Right lobe of liver (tissue), 6 donors: ENCODE data around the gene UTF1. TPM values are rescaled to one million over a fixed set of nuclear protein-coding genes. Genes with fewer than 3 reads are reported as not detected.
A peak's percentile ranks its signal among the peaks of the same experiment; 100 is the strongest.

Experiments used
- ATAC-seq, 4 donors: fragments of 200-7000 bp; cut with Tn5 transposase; one replicate each; pipeline ENCODE4 v1.9.1; 2020; ENCODE audit warnings: mild to moderate bottlenecking in 4 of 4, moderate library complexity in 4 of 4
- DNase-seq, 3 donors: peaks; one replicate each; pipeline ENCODE4 v3.0.0-alpha.2; 2020
- H3K27ac ChIP-seq, 3 donors: fragments of 200-600 bp; one replicate each; pipeline ENCODE4 v1.8.0; 2022
- H3K27me3 ChIP-seq, 2 donors: fragments of 200-600 bp; one replicate each; pipeline ENCODE4 v1.8.0; 2022
- H3K36me3 ChIP-seq, 4 donors: fragments of 200-600 bp; sonication (generic) in 1 of 4; one replicate each; pipeline versions ENCODE4 v1.5.1 to v1.8.0; 2017 to 2022; ENCODE audit warnings: control low read depth in 1 of 4
- H3K4me1 ChIP-seq, 4 donors: fragments of 200-600 bp; sonication (generic) in 1 of 4; one replicate each; pipeline versions ENCODE4 v1.5.1 to v1.8.0; 2017 to 2022; ENCODE audit warnings: control low read depth in 1 of 4
- H3K4me3 ChIP-seq, 3 donors: fragments of 200-600 bp; one replicate each; pipeline ENCODE4 v1.8.0; 2022
- H3K9me3 ChIP-seq, 4 donors: fragments of 200-600 bp; sonication (generic) in 1 of 4; one replicate each; pipeline versions ENCODE4 v1.5.1 to v1.8.0; 2017 to 2022; ENCODE audit warnings: control low read depth in 1 of 4
- POLR2A ChIP-seq: fragments of 450-650 bp; IDR thresholded peaks from one replicate; pipeline ENCODE4 v1.6.1; 2017; ENCODE audit warnings: antibody characterized with exemption, mild to moderate bottlenecking
- WGBS: methylation state at CpG from one replicate; pipeline ENCODE4 v1.1.6; 2018; ENCODE audit warnings: low coverage, low lambda C conversion rate; ENCODE audit not compliant: insufficient coverage; ENCODE audit errors: missing lambda C conversion rate; 5-methylcytosine and 5-hydroxymethylcytosine counted together
- intact Hi-C, 2 donors: fragments of 100-400 bp; cut with DNase I; formaldehyde crosslinking; loops; one replicate each; pipeline versions ENCODE4 v1.11.2 to v1.14.1; 2022
- total RNA-seq, 6 experiments: library from RNA; depleted of rRNA in 2 of 6; stranded (reverse); fragments of >200 nt in 2 of 6; fragmentation: NEBNext Ultra II Directional in 3 of 6; extraction: Animal tissue kit (Norgen Biotek cat#: 25700) in 3 of 6; gene quantifications; one replicate each; pipeline versions ENCODE4 v1.1.0 to v1.2.4, GENCODE V29; 2016 to 2023
- TF ChIP-seq, protein P1 (sequence below), 4 donors: fragments of 200-600 bp in 3 of 4; fragments of 450-650 bp in 1 of 4; IDR thresholded peaks; one replicate each; pipeline versions ENCODE4 v1.5.1 to v1.8.0; 2016 to 2022; ENCODE audit warnings: antibody characterized with exemption in 4 of 4, mild to moderate bottlenecking in 2 of 4
- donor health status: DM: no; HTN: yes; CAD: no.
- donor health status: DM: no; HTN: no; CAD: no.
- donor health status: DM: no; HTN: no; CAD: no.
- donor health status: DM: no; HTN: yes; CAD: no.
- donor health status: DM: no; HTN: yes; CAD: no.

Gene UTF1
- total RNA-seq, 6 experiments from 2014 or later: not detected

DNA sequence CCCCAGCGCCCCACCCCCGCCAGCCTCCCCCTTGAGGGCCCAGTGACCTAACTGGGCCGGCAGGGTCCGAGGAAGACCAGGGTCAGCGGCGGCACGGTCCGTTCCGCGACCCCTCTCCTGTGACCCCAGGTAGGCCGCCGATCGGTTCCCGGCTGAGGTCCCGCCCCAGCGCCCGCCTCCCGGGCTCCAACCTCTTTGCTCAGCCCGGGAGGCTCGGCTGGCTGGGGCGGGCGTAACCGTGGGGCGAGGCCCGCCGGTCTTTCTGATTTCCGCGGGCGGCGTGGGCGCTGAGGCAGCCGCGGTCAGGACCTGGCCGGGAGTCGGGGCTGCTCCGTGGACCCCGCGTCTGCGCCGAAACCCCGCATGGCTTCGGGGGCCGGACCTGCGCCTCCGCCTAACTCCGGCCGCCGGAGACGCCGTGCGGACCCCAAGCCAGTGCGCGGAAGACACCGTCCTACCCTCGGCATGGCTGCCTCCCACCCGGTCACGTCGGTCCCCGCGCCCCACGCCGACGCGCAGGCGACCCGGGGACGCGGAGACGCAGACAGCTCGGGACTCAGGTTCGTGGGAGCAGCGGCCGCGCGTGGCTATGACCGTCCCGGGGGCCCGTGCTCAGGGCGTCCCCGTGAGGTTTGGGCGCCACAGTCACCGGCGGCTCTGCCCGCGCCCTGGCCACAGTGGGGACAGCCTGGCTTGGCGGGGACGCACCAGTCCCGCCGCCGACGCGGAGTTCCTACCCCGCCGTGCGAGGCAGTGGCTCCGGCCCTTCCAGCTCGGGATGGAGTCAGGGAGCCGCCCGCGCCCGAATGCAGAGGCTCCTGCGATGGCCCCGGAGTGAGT lies 6.6 kb downstream of the UTF1 start:
- ATAC-seq (peak; percentile 4 to 42 (median 24)), DNase-seq (no peak)
- no peaks in the 10 kb centered on the region for H3K36me3 ChIP-seq
- TF ChIP-seq, protein P1, sequence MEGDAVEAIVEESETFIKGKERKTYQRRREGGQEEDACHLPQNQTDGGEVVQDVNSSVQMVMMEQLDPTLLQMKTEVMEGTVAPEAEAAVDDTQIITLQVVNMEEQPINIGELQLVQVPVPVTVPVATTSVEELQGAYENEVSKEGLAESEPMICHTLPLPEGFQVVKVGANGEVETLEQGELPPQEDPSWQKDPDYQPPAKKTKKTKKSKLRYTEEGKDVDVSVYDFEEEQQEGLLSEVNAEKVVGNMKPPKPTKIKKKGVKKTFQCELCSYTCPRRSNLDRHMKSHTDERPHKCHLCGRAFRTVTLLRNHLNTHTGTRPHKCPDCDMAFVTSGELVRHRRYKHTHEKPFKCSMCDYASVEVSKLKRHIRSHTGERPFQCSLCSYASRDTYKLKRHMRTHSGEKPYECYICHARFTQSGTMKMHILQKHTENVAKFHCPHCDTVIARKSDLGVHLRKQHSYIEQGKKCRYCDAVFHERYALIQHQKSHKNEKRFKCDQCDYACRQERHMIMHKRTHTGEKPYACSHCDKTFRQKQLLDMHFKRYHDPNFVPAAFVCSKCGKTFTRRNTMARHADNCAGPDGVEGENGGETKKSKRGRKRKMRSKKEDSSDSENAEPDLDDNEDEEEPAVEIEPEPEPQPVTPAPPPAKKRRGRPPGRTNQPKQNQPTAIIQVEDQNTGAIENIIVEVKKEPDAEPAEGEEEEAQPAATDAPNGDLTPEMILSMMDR (IDR thresholded peaks at IDR 0.05): no peak
- no peak for TF ChIP-seq POLR2A
- H3K27me3 ChIP-seq: peaks cover 0 to 4% of the 10 kb centered on the region in 2 donors
- no peak overlapping the region for H3K4me3 ChIP-seq
- H3K27ac ChIP-seq: no peak overlapping the region
- intact Hi-C loops: no loop called here
- H3K9me3 ChIP-seq: no peaks in the 10 kb centered on the region
- peaks cover 0 to 9% (median 0%) of the 10 kb centered on the region in 4 donors for H3K4me1 ChIP-seq
- WGBS: 3% methylated on average over 24 of the region's 103 CpGs

DNA sequence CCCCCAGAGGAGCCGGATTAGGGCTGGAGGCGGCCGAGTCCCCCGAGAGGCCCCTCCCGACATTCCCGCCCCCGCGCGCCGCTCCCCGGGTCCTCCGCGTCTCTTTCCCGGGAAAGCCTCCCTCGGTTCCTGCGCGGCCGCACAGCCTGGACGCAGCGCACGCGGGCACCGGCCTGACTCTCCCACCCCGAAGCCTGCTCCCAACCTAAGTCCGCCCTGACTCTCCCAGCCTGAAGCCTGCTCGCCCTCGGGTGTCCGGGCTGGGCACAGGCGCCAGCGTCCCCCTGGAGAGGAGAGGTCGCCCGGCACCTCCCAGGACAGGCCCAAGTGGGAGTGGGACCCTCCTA lies 7.2 kb downstream of the UTF1 start:
- no peak for ATAC-seq
- intact Hi-C loops: no loop called here

DNA sequence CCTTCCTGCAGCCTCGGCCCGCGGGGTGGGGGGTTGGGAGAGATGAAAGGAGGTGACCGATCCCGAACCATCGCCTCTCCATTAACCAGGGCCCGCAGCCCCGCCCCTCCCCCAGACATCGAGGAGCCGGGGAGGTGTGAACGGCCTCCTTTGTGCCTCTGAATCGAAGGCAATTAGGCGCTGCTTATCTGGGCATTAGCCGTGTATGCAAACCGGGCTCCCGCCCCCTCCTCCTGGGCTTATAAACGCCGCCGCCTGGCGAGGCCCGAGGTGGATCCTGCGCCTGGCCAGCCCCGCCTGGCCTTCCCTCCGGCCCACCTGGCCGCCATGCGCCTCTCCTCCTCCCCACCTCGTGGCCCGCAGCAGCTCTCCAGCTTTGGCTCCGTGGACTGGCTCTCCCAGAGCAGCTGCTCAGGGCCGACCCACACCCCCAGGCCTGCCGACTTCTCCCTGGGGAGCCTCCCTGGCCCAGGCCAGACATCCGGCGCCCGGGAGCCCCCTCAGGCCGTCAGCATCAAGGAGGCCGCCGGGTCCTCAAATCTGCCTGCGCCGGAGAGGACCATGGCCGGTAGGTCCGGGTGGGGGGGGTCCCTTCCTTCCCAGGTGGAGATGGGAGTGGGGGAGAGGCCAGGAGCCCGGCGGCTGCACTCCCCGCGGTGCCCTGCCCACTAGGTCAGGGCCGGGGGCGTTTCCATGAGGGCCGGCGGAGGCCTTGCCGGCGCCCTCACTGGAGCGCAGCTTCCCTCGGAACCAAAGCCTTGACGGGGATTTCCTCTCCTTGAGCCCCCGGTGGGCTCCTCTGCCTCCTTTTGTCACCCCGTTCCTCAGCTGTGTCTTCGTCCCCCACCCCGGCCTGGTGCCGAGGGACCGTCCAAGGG lies 7.8 kb downstream of the UTF1 start, which contains the start of gene VENTX:
Gene VENTX, plus strand, starts transcription at position 268 of the 878 bp plus-strand sequence. Its CDS starts 60 bp downstream, at position 328.
- Histone ChIP-seq H3K4me1 (peaks cover 0 to 9% (median 0%) of the 10 kb centered on the region in 4 donors), H3K36me3 (no peaks in the 10 kb centered on the region), H3K9me3 (no peaks in the 10 kb centered on the region), H3K4me3 (no peak within 1 kb of the TSS), H3K27ac (no peak within 1 kb of the TSS), H3K27me3 (peaks cover 0 to 4% of the 10 kb centered on the region in 2 donors)
- ATAC-seq (no peak), DNase-seq (no peak)
- WGBS: 8% methylated on average over 7 of the region's 60 CpGs
- TF ChIP-seq POLR2A: no peak
- TF ChIP-seq, protein P1 (IDR thresholded peaks at IDR 0.05): no peak
- intact Hi-C loops: no loop called here

More for the DNA sequence above, 7.2 kb downstream of the UTF1 start:
- H3K27ac ChIP-seq: no peak overlapping the region
- H3K36me3 ChIP-seq: no peaks in the 10 kb centered on the region
- peaks cover 0 to 9% (median 0%) of the 10 kb centered on the region in 4 donors for H3K4me1 ChIP-seq
- no peak for DNase-seq
- WGBS: no CpG with 5 or more reads among the region's 32 CpGs
- H3K9me3 ChIP-seq: no peaks in the 10 kb centered on the region
- H3K27me3 ChIP-seq: peaks cover 0 to 4% of the 10 kb centered on the region in 2 donors
- H3K4me3 ChIP-seq: no peak overlapping the region
- TF ChIP-seq, protein P1 (IDR thresholded peaks at IDR 0.05): no peak
- no peak for TF ChIP-seq POLR2A

DNA sequence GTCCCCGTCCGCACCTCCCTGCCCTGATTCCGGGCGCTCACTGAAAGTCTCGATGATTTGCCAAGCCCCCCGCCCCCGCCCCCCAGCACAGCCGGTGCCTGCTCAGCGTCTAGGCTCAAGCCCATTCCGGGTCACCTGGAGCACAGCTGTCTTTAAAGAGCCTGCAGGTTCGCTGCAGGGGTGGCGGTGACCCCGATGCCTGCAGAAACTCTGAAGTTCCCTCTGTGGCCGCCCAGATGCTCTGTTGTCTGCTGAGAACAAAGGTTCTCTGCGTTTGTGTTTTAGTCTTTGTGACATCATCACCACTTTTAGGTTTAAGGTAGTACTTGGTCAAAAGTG lies 8.4 kb downstream of the UTF1 start:
- ATAC-seq: no peak
- peaks cover 0 to 4% of the 10 kb centered on the region in 2 donors for H3K27me3 ChIP-seq

More for the DNA sequence above, 8.4 kb downstream of the UTF1 start:
- Histone ChIP-seq H3K27ac (no peak overlapping the region), H3K9me3 (no peaks in the 10 kb centered on the region), H3K4me1 (peaks cover 0 to 9% (median 0%) of the 10 kb centered on the region in 4 donors), H3K4me3 (no peak overlapping the region), H3K36me3 (no peaks in the 10 kb centered on the region)
- intact Hi-C loops: no loop called here
- no peak for DNase-seq
- 24% methylated on average over 8 of the region's 15 CpGs for WGBS
- no peak for TF ChIP-seq POLR2A
- TF ChIP-seq, protein P1 (IDR thresholded peaks at IDR 0.05): no peak
